GM12878 (cell line): ENCODE measurements around the gene CHCHD3. TPM values are rescaled to one million over a fixed set of nuclear protein-coding genes. Genes with fewer than 3 reads are reported as not detected.

Experiments used
- ATAC-seq: fragments of 200-7000 bp; cut with Tn5 transposase; 3 replicates; pipeline ENCODE4 v1.9.1; 2020; ENCODE audit warnings: mild to moderate bottlenecking, moderate library complexity
- BruUV-seq: library from RNA; stranded (reverse); fragments of 400-500 nt; replicated peaks from 2 replicates; lab custom pipeline; 2021; lab: Mats Ljungman, UMichigan
- CTCF ChIA-PET: fragments of 300-600 bp; sonication (Branson Sonifier 250); formaldehyde crosslinking; extraction: SDS; loops from one replicate; lab custom pipeline; 2021; ENCODE audit warnings: inconsistent platforms; lab: Yijun Ruan, JAX
- POLR2A ChIA-PET: fragments of 350-600 bp; formaldehyde crosslinking; extraction: SDS; loops from one replicate; lab custom pipeline; 2021; ENCODE audit warnings: inconsistent platforms; lab: Charles Lee
- RAD21 ChIA-PET: fragments of 300-600 bp; sonication (Branson Sonifier 250); formaldehyde crosslinking; loops from one replicate; lab custom pipeline; 2023; ENCODE audit warnings: antibody characterized with exemption; ENCODE audit not compliant: unreplicated experiment; lab: Charles Lee
- SMC1A ChIA-PET: fragments of 300-600 bp; sonication (Branson Sonifier 250); formaldehyde crosslinking; loops from one replicate; lab custom pipeline; 2023; ENCODE audit not compliant: unreplicated experiment, uncharacterized antibody; lab: Charles Lee
- DNase-seq: peaks from one replicate; pipeline ENCODE4 v3.0.0-alpha.2; 2011; ENCODE audit warnings: low read depth, low spot score
- FAIRE-seq: peaks from 3 replicates; lab custom pipeline; 2011; peaks lifted over from hg19 to GRCh38; lab: Jason Lieb, UNC
- H2AFZ ChIP-seq: 2 replicates; pipeline ENCODE4 v1.6.0; 2011; ENCODE audit warnings: low read depth, low read length, control low read depth; ENCODE audit not compliant: control insufficient read depth
- H3K27ac ChIP-seq: 2 replicates; pipeline ENCODE4 v1.5.1; 2011; ENCODE audit warnings: control low read depth; ENCODE audit not compliant: control insufficient read depth, insufficient read depth
- H3K27me3 ChIP-seq, 2 experiments: replicated peaks in 1 of 2; 2 replicates each; pipeline versions ENCODE4 v1.6.0 to v1.6.1; 2011; ENCODE audit warnings: low read length in 1 of 2; ENCODE audit not compliant: control insufficient read depth in 2 of 2, insufficient read depth in 2 of 2
- H3K36me3 ChIP-seq, 2 experiments: 2 replicates each; pipeline ENCODE4 v1.5.1; 2011; ENCODE audit warnings: low read length in 1 of 2; ENCODE audit not compliant: control insufficient read depth in 2 of 2, insufficient read depth in 2 of 2
- H3K4me1 ChIP-seq: 2 replicates; pipeline ENCODE4 v1.6.1; 2011; ENCODE audit warnings: mild to moderate bottlenecking, low read length, moderate library complexity, mixed read lengths; ENCODE audit not compliant: control insufficient read depth, insufficient read depth
- H3K4me2 ChIP-seq: 2 replicates; pipeline ENCODE4 v1.6.0; 2011; ENCODE audit warnings: control low read depth; ENCODE audit not compliant: control insufficient read depth, insufficient read depth
- H3K4me3 ChIP-seq: fragments of 200-600 bp; sonication (generic); 2 replicates; pipeline ENCODE4 v1.5.1; 2016
- H3K79me2 ChIP-seq: 2 replicates; pipeline ENCODE4 v1.6.0; 2011; ENCODE audit warnings: low read length; ENCODE audit not compliant: control insufficient read depth, insufficient read depth
- H3K9ac ChIP-seq: 2 replicates; pipeline ENCODE4 v1.8.0; 2011; ENCODE audit warnings: low read length, control low read depth, mixed read lengths; ENCODE audit not compliant: control insufficient read depth, insufficient read depth
- H3K9me3 ChIP-seq: replicated peaks from 3 replicates; pipeline ENCODE4 v1.5.1; 2011; ENCODE audit warnings: mild to moderate bottlenecking, low read length; ENCODE audit not compliant: control insufficient read depth, insufficient read depth
- H4K20me1 ChIP-seq: 2 replicates; pipeline ENCODE4 v1.6.0; 2011; ENCODE audit not compliant: control insufficient read depth, insufficient read depth
- CHD1 ChIP-seq: IDR thresholded peaks from 2 replicates; pipeline ENCODE4 v1.6.1; 2012; ENCODE audit warnings: low read depth, low read length, improper control_type of control experiment
- E2F8 ChIP-seq: fragments of 450-650 bp; IDR thresholded peaks from 2 replicates; pipeline ENCODE4 v1.6.1; 2018; ENCODE audit warnings: mild to moderate bottlenecking, low read depth, moderate library complexity; ENCODE audit not compliant: partially characterized antibody
- HDAC6 ChIP-seq: fragments of 200-600 bp; sonication (generic); IDR thresholded peaks from one replicate; pipeline ENCODE4 v1.8.0; 2017; ENCODE audit warnings: antibody characterized with exemption; ENCODE audit not compliant: unreplicated experiment
- HSF1 ChIP-seq: fragments of 150-350 bp; IDR thresholded peaks from 2 replicates; pipeline ENCODE4 v1.6.1; 2014; ENCODE audit warnings: mild to moderate bottlenecking, low read depth, low read length
- IRF4 ChIP-seq: IDR thresholded peaks from 2 replicates; pipeline ENCODE4 v1.6.1; 2011; ENCODE audit warnings: low read depth, low read length
- JUNB ChIP-seq: IDR thresholded peaks from 2 replicates; pipeline ENCODE4 v1.6.1; 2016; ENCODE audit warnings: antibody characterized with exemption, mild to moderate bottlenecking
- NR2F1 ChIP-seq: fragments of 450-650 bp; conservative IDR thresholded peaks from 2 replicates; pipeline ENCODE4 v1.6.1; 2017; ENCODE audit warnings: mild to moderate bottlenecking
- POU2F2 ChIP-seq: IDR thresholded peaks from 3 replicates; pipeline ENCODE4 v1.6.1; 2011; ENCODE audit warnings: low read depth, mild to moderate bottlenecking, low read length, borderline replicate concordance
- SREBF1 ChIP-seq: IDR thresholded peaks from 2 replicates; pipeline ENCODE4 v1.6.1; 2012; ENCODE audit warnings: mild to moderate bottlenecking, low read length
- SUPT20H ChIP-seq: IDR thresholded peaks from 2 replicates; pipeline ENCODE4 v1.6.1; 2011; ENCODE audit warnings: low read depth, mild to moderate bottlenecking, low read length, moderate library complexity, borderline replicate concordance; ENCODE audit not compliant: control insufficient read depth
- WGBS: methylation state at CpG from one replicate; pipeline ENCODE4 v1.1.6; 2016; ENCODE audit warnings: low lambda C conversion rate; ENCODE audit not compliant: insufficient replicate concordance, insufficient coverage; ENCODE audit errors: missing lambda C conversion rate; 5-methylcytosine and 5-hydroxymethylcytosine counted together
- in situ Hi-C: fragments of 300-500 bp; cut with MboI; formaldehyde crosslinking; loops from 9 replicates; pipeline ENCODE4 v1.14.3; 2018; ENCODE audit warnings: mixed read lengths
- intact Hi-C: fragments of 100-400 bp; cut with micrococcal nuclease; formaldehyde crosslinking; loops from one replicate; pipeline ENCODE4 v1.14.2; 2022; ENCODE audit not compliant: unreplicated experiment
- polyA plus RNA-seq, 11 experiments: library from polyadenylated mRNA; depleted of rRNA in 4 of 11; unstranded in 6 of 11; stranded (reverse) in 5 of 11; fragments of >200 nt; fragmentation: Nextera tagmentation in 4 of 11; fragmentation: Illumina TruSeq in 1 of 11; extraction: Ambion mirVana in 4 of 11; extraction: Trizol in 1 of 11; gene quantifications; 1 replicate in 1 of 11; 2 replicates in 10 of 11; pipeline versions ENCODE4 v1.2.1 to v1.2.3, GENCODE V29; 2011 to 2016; ENCODE audit warnings: inconsistent platforms in 2 of 11, missing spikeins in 2 of 11, low read depth in 1 of 11
- total RNA-seq, 4 experiments: library from RNA; depleted of rRNA in 3 of 4; stranded (reverse); fragments of >200 nt in 3 of 4; fragmentation: Illumina TruSeq in 1 of 4; extraction: Trizol in 1 of 4; gene quantifications; 2 replicates each; pipeline versions ENCODE4 v1.2.1 to v1.2.3, GENCODE V29; 2013 to 2021

Gene CHCHD3
- total and polyA plus RNA-seq, 10 of the 15 experiments (the other 5 are each of a cell fraction or from before 2014, with no cell fraction given) = 38.3 to 178 (median 96.2) TPM

GRCh38 chr7:133019590-133019989 lies 62.3 kb downstream of the CHCHD3 start:
- Histone ChIP-seq H3K36me3 (peaks cover 0 to 3% of the 10 kb centered on the region in 2 experiments; a peak in 1 of 4 replicates), H3K79me2 (peaks cover 3% of the 10 kb centered on the region), H3K4me3 (no peak overlapping the region), H3K9me3 (no peaks in the 10 kb centered on the region; the same call in 2 of the 3 replicates), H3K9ac (no peak overlapping the region), H3K27ac (no peak overlapping the region), H3K4me1 (no peaks in the 10 kb centered on the region), H2AFZ (no peak overlapping the region), H3K4me2 (no peak overlapping the region), H4K20me1 (no peaks in the 10 kb centered on the region), H3K27me3 (no peaks in the 10 kb centered on the region)
- POLR2A ChIA-PET = interaction anchor here (1.1 kb wide), 1 partner anchor 14 kb away, joined by 3 read pairs; no protein-coding TSS in a partner anchor
- RAD21 ChIA-PET = no interaction called here
- DNase-seq (no peak), FAIRE-seq (no peak)
- SMC1A ChIA-PET = interaction anchor here (1.2 kb wide), 1 partner anchor 10 kb away, joined by 4 read pairs; no protein-coding TSS in a partner anchor
- CTCF ChIA-PET = interaction anchor here (0.5 kb wide), 1 partner anchor 73 kb away, joined by 3 read pairs; no protein-coding TSS in a partner anchor
- no TSS peak for BruUV-seq
- WGBS = 91% methylated on average over 2 of the region's 2 CpGs
- in situ Hi-C loops = no loop called here
- no peak for TF ChIP-seq SUPT20H
- peak; percentile 60; the same call in 1 of the 2 replicates for TF ChIP-seq NR2F1
- TF ChIP-seq, all 136 proteins: peak for 1
- ATAC-seq = no peak
- intact Hi-C loops = no loop called here

GRCh38 chr7:133016604-133017003 lies 65.3 kb downstream of the CHCHD3 start:
- ChIA-PET SMC1A (no interaction called here), RAD21 (no interaction called here), CTCF (no interaction called here), POLR2A (no interaction called here)
- Histone ChIP-seq H4K20me1 (no peaks in the 10 kb centered on the region), H3K27ac (no peak overlapping the region), H3K4me2 (no peak overlapping the region), H3K4me3 (no peak overlapping the region), H3K4me1 (no peaks in the 10 kb centered on the region), H3K36me3 (no peaks in the 10 kb centered on the region), H3K79me2 (peaks cover 3% of the 10 kb centered on the region), H3K27me3 (no peaks in the 10 kb centered on the region), H3K9me3 (no peaks in the 10 kb centered on the region; the same call in 2 of the 3 replicates), H2AFZ (no peak overlapping the region), H3K9ac (no peak overlapping the region)
- ATAC-seq (no peak), FAIRE-seq (no peak), DNase-seq (no peak)
- intact Hi-C loops (no loop called here), in situ Hi-C loops (no loop called here)
- WGBS = 95% methylated on average over 4 of the region's 4 CpGs
- BruUV-seq = no TSS peak
- TF ChIP-seq CHD1 (no peak), IRF4 (no peak), POU2F2 (no peak), SREBF1 (no peak), HSF1 (no peak), HDAC6 (no peak), E2F8 (no peak), JUNB (no peak)
